Retina (tissue), 1 donor: Measurements from ENCODE around the gene VPS29.
"Not testable (repeated sequence)": the region's sequence is repeated elsewhere in the genome, so short reads cannot be mapped to it uniquely, and the experiment has no call there.

Source experiments
- DNase-seq: peaks from one replicate; pipeline ENCODE4 v3.0.0-alpha.2; 2016

The VPS29 gene

GRCh38 chr12:110520876-110521712, 19.2 kb upstream of the VPS29 start:
- DNase-seq: not testable (repeated sequence)

GRCh38 chr12:110518014-110518413, 16.1 kb upstream of the VPS29 start:
- not testable (repeated sequence) for DNase-seq

GRCh38 chr12:110516995-110517394, 15.1 kb upstream of the VPS29 start:
- DNase-seq: no peak

- DNase-seq: no peak
Measured at GRCh38 chr12:110514363-110514762, 12.5 kb upstream of the VPS29 start.

GRCh38 chr12:110513842-110514241, 11.9 kb upstream of the VPS29 start:
- no peak for DNase-seq

GRCh38 chr12:110508071-110508586, 6.2 kb upstream of the VPS29 start:
- no peak for DNase-seq

- no peak for DNase-seq
Measured at GRCh38 chr12:110505332-110505731, 3.4 kb upstream of the VPS29 start.

GRCh38 chr12:110503432-110503831, 1.5 kb upstream of the VPS29 start:
- DNase-seq: no peak

- no peak for DNase-seq
Measured at GRCh38 chr12:110501399-110501751, 536 bp downstream of the VPS29 start.

GRCh38 chr12:110498984-110499706, 2.8 kb downstream of the VPS29 start:
- no peak for DNase-seq

GRCh38 chr12:110475426-110475825, 26.5 kb downstream of the VPS29 start:
- DNase-seq: no peak

GRCh38 chr12:110468214-110469048, 33.5 kb downstream of the VPS29 start, which contains the start of the genes FAM216A and GPN3:
Gene FAM216A, plus strand, starts transcription at chr12:110468845. Its CDS starts 31 bp downstream, at chr12:110468876.
Gene GPN3, minus strand, starts transcription at chr12:110468257. Its CDS starts 54 bp downstream, at chr12:110468203.
- peak; percentile 99 for DNase-seq

GRCh38 chr12:110467847-110468213, 34.1 kb downstream of the VPS29 start:
- no peak for DNase-seq

GRCh38 chr12:110466791-110467190, 35.1 kb downstream of the VPS29 start:
- DNase-seq: no peak

- not testable (repeated sequence) for DNase-seq
Measured at GRCh38 chr12:110465765-110466164, 36.1 kb downstream of the VPS29 start.

- no peak for DNase-seq
Measured at GRCh38 chr12:110465024-110465423, 36.9 kb downstream of the VPS29 start.

- DNase-seq: not testable (repeated sequence)
Measured at GRCh38 chr12:110461189-110461588, 40.7 kb downstream of the VPS29 start.

GRCh38 chr12:110458756-110459155, 43.2 kb downstream of the VPS29 start:
- no peak for DNase-seq

- no peak for DNase-seq
Measured at GRCh38 chr12:110453569-110454296, 48.2 kb downstream of the VPS29 start.

GRCh38 chr12:110451263-110451662, 50.6 kb downstream of the VPS29 start:
- DNase-seq: no peak

GRCh38 chr12:110449799-110450497, 52.0 kb downstream of the VPS29 start, which contains the start of gene ARPC3:
Gene ARPC3, minus strand, starts transcription at chr12:110450337. Its CDS starts 77 bp downstream, at chr12:110450260.
- DNase-seq: peak; percentile 97
